ENCODE measurements around the gene OTOG.
"Not testable (repeated sequence)": the region's sequence is repeated elsewhere in the genome, so short reads cannot be mapped to it uniquely, and the experiment has no call there.

Gene OTOG

GRCh38 chr11:17612221-17613188 lies 65.4 kb downstream of the OTOG start:
- in situ Hi-C loops (cut with HindIII; ENCODE audit: low sequenced_read_pairs): loop anchor here (5.0 kb wide), 1 partner anchor 55 kb away; no protein-coding TSS in a partner anchor

- in situ Hi-C loops (cut with HindIII; ENCODE audit: low sequenced_read_pairs): loop anchor here (5.0 kb wide), 1 partner anchor 54 kb away; no protein-coding TSS in a partner anchor
These were observed 66.4 kb downstream of the OTOG start for GRCh38 chr11:17613428-17613962.

GRCh38 chr11:17613983-17614382 lies 66.9 kb downstream of the OTOG start:
- in situ Hi-C loops (cut with HindIII; ENCODE audit: low sequenced_read_pairs): loop anchor here (5.0 kb wide), 1 partner anchor 53 kb away; no protein-coding TSS in a partner anchor

- in situ Hi-C loops (cut with HindIII; ENCODE audit: low sequenced_read_pairs): not testable (repeated sequence)
These were observed 75.7 kb downstream of the OTOG start for GRCh38 chr11:17622711-17623110.

- in situ Hi-C loops (cut with HindIII; ENCODE audit: low sequenced_read_pairs): no loop called here
These were observed 82.1 kb downstream of the OTOG start for GRCh38 chr11:17629113-17629512.

- in situ Hi-C loops (cut with HindIII; ENCODE audit: low sequenced_read_pairs): no loop called here
These were observed 83.9 kb downstream of the OTOG start for GRCh38 chr11:17630936-17631335.

GRCh38 chr11:17631702-17632365 lies 84.8 kb downstream of the OTOG start:
- in situ Hi-C loops (cut with HindIII; ENCODE audit: low sequenced_read_pairs): no loop called here

- in situ Hi-C loops (cut with HindIII; ENCODE audit: low sequenced_read_pairs): no loop called here
These were observed 86.4 kb downstream of the OTOG start for GRCh38 chr11:17633279-17633986.

GRCh38 chr11:17633987-17634775 lies 87.1 kb downstream of the OTOG start:
- in situ Hi-C loops (cut with HindIII; ENCODE audit: low sequenced_read_pairs): no loop called here

GRCh38 chr11:17634776-17635550 lies 87.9 kb downstream of the OTOG start:
- in situ Hi-C loops (cut with HindIII; ENCODE audit: low sequenced_read_pairs): no loop called here

- in situ Hi-C loops (cut with HindIII; ENCODE audit: low sequenced_read_pairs): no loop called here
These were observed 88.5 kb downstream of the OTOG start for GRCh38 chr11:17635551-17635938.

- in situ Hi-C loops (cut with HindIII; ENCODE audit: low sequenced_read_pairs): no loop called here
These were observed 89.7 kb downstream of the OTOG start for GRCh38 chr11:17636721-17637120.

GRCh38 chr11:17637901-17638300 lies 90.8 kb downstream of the OTOG start:
- in situ Hi-C loops (cut with HindIII; ENCODE audit: low sequenced_read_pairs): no loop called here

- in situ Hi-C loops (cut with HindIII; ENCODE audit: low sequenced_read_pairs): no loop called here
These were observed 91.3 kb downstream of the OTOG start for GRCh38 chr11:17638311-17638710.

GRCh38 chr11:17639091-17639490 lies 92.0 kb downstream of the OTOG start:
- in situ Hi-C loops (cut with HindIII; ENCODE audit: low sequenced_read_pairs): no loop called here

GRCh38 chr11:17639781-17640180 lies 92.7 kb downstream of the OTOG start:
- in situ Hi-C loops (cut with HindIII; ENCODE audit: low sequenced_read_pairs): no loop called here

- in situ Hi-C loops (cut with HindIII; ENCODE audit: low sequenced_read_pairs): no loop called here
These were observed 93.6 kb downstream of the OTOG start for GRCh38 chr11:17640493-17641164.

- in situ Hi-C loops (cut with HindIII; ENCODE audit: low sequenced_read_pairs): no loop called here
These were observed 94.8 kb downstream of the OTOG start for GRCh38 chr11:17641792-17642350.

GRCh38 chr11:17642370-17642769 lies 95.3 kb downstream of the OTOG start:
- in situ Hi-C loops (cut with HindIII; ENCODE audit: low sequenced_read_pairs): no loop called here
